OCI-LY7 (cell line): ENCODE measurements around the gene CDH16.

Source experiments
- CTCF ChIP-seq: fragments of 200-600 bp; sonication (generic); conservative IDR thresholded peaks from 2 replicates; pipeline ENCODE4 v1.5.1; 2014; ENCODE audit warnings: mild to moderate bottlenecking, antibody characterized with exemption, low read length, moderate library complexity, mixed read lengths
- EZH2phosphoT487 ChIP-seq: fragments of 200-600 bp; sonication (generic); IDR thresholded peaks from 2 replicates; pipeline ENCODE4 v1.6.1; 2018; ENCODE audit warnings: low read depth, borderline replicate concordance, mild to moderate bottlenecking, mixed run types, antibody characterized with exemption, low read length, moderate library complexity, mixed read lengths

GRCh38 chr16:66961914-66962313 lies 43.2 kb upstream of the CDH16 start:
- no peak for TF ChIP-seq CTCF
- TF ChIP-seq EZH2phosphoT487: no peak
